Activated naive CD8-positive, alpha-beta T cell treated with anti-CD3 and anti-CD28 coated beads, Interleukin-2, amount 50 U/mL, for 24 hours (primary cell): ENCODE measurements around the gene CTRL.

ENCODE experiments used
- ATAC-seq: fragments of 150-1000 bp; cut with Tn5 transposase; one replicate; pipeline ENCODE4 v1.10.0; 2021
- DNase-seq: peaks from one replicate; pipeline ENCODE4 v3.0.0; 2021
- H3K27ac Mint-ChIP-seq: one replicate; pipeline ENCODE4 v1.8.0; 2021; ENCODE audit warnings: mild to moderate bottlenecking, mixed read lengths
- H3K27me3 Mint-ChIP-seq: one replicate; pipeline ENCODE4 v1.8.0; 2021; ENCODE audit warnings: mixed read lengths
- H3K36me3 Mint-ChIP-seq: one replicate; pipeline ENCODE4 v1.8.0; 2021; ENCODE audit warnings: low read depth, mixed read lengths
- H3K4me1 Mint-ChIP-seq: one replicate; pipeline ENCODE4 v1.8.0; 2021; ENCODE audit warnings: mixed read lengths
- H3K4me3 Mint-ChIP-seq: one replicate; pipeline ENCODE4 v1.8.0; 2021; ENCODE audit warnings: mild to moderate bottlenecking, moderate library complexity, mixed read lengths
- H3K9me3 Mint-ChIP-seq: one replicate; pipeline ENCODE4 v1.8.0; 2021; ENCODE audit warnings: mixed read lengths

The CTRL gene

GRCh38 chr16:67949645-67950044, 18.0 kb upstream of the CTRL start:
- H3K36me3 Mint-ChIP-seq = no peaks in the 10 kb centered on the region
- H3K27ac Mint-ChIP-seq = no peak overlapping the region
- no peak for ATAC-seq
- no peaks in the 10 kb centered on the region for H3K27me3 Mint-ChIP-seq
- H3K4me1 Mint-ChIP-seq = no peaks in the 10 kb centered on the region
- DNase-seq = no peak
- H3K4me3 Mint-ChIP-seq = no peak overlapping the region
- H3K9me3 Mint-ChIP-seq = no peaks in the 10 kb centered on the region

DNA sequence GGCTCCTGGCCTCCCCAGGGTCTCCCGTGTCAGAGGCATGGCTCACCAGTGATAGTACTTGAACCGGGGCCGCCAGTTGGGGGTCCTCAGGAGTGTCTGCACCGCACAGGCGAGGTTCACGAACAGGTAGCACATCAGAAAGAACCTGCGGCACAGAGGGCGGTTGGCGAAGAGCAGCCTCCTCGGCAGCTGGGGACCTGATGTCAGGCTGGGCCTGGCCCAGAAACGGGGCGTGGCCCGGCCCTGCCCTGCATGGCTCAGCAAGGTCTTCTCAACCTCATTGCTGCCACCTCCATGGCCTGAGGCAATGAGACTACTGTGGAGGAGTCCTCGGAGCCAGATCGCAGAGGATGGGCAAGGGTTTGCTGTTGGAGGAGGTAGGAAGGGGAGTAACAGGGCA, 16.4 kb upstream of the CTRL start:
- Mint-ChIP-seq H3K27me3 (no peaks in the 10 kb centered on the region), H3K27ac (no peak overlapping the region), H3K9me3 (no peaks in the 10 kb centered on the region), H3K36me3 (no peaks in the 10 kb centered on the region), H3K4me1 (no peaks in the 10 kb centered on the region), H3K4me3 (no peak overlapping the region)
- DNase-seq (no peak), ATAC-seq (no peak)

GRCh38 chr16:67946966-67947558, 15.4 kb upstream of the CTRL start:
- Mint-ChIP-seq H3K9me3 (no peaks in the 10 kb centered on the region), H3K4me3 (no peak overlapping the region), H3K4me1 (peaks cover 2% of the 10 kb centered on the region), H3K27me3 (no peaks in the 10 kb centered on the region), H3K27ac (no peak overlapping the region), H3K36me3 (peaks cover 2% of the 10 kb centered on the region)
- DNase-seq (no peak), ATAC-seq (no peak)

GRCh38 chr16:67946128-67946569, 14.5 kb upstream of the CTRL start:
- no peak for ATAC-seq
- H3K9me3 Mint-ChIP-seq = no peaks in the 10 kb centered on the region

DNA sequence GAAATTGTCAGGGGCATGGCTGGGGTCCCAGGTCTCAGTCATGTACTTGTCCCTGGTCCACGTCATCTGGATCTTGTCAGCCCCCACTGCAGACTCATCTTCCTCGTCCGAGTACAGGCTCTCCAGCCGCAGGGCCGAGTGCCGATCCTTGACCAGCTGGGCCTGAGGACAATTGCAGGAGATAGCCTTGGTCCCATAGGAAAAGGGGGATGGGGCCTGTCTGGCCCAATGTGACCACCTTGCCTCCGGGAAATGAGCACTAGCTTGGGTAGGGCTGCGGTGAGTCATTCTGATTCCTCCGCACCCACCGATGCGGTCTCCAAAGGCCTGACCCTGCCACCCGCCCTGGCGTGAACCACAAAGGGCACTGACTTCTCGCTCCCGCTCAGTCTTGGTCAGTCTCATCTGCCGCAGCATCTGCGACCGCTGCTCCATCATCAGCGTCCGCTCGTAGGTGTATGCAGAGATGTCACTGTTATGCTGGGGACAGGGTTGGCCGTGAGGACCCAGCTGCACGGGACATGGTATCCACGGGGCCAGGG, 13.8 kb upstream of the CTRL start:
- no peaks in the 10 kb centered on the region for H3K27me3 Mint-ChIP-seq
- no peak overlapping the region for H3K4me3 Mint-ChIP-seq
- H3K36me3 Mint-ChIP-seq = peaks cover 2% of the 10 kb centered on the region
- H3K27ac Mint-ChIP-seq = no peak overlapping the region
- DNase-seq (no peak), ATAC-seq (no peak)
- H3K4me1 Mint-ChIP-seq = peaks cover 8% of the 10 kb centered on the region
- no peaks in the 10 kb centered on the region for H3K9me3 Mint-ChIP-seq

More at GRCh38 chr16:67946128-67946569, 14.5 kb upstream of the CTRL start:
- peaks cover 7% of the 10 kb centered on the region for H3K4me1 Mint-ChIP-seq
- no peak overlapping the region for H3K27ac Mint-ChIP-seq
- peaks cover 2% of the 10 kb centered on the region for H3K36me3 Mint-ChIP-seq
- no peak overlapping the region for H3K4me3 Mint-ChIP-seq
- DNase-seq = no peak
- H3K27me3 Mint-ChIP-seq = no peaks in the 10 kb centered on the region

DNA sequence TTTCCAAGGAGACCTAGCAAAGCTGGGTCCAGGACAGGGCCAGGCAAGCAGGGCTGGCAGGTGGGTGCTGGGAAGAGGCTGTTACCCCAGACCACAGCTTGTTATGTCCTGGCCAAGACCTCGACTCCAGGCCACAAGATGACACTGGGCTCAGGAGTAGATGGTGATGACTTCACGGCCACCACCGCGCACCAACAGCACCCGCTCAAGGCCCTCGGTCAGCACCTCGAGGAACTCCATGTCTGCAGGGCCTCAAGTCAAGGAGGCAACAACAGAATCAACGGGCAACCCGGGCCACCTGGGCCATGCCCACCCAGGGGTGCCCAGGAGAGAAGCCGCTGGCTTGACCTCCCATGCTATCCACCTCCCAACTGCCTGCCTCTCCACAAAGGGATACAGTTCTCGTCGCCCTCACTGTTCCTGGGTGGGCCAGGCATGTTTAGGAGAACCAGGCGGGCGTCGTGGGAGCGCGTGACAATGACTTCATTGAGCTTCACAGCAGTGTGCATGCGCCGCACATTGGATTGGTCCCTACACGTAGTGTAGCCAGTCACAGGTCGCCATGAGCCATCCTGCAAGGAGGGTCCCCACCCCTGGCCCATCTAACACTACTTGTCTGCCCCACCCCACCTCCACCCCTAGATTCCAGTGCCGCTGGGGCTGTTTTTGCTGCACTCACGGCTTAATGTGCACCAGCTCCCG, 13.2 kb upstream of the CTRL start:
- Mint-ChIP-seq H3K9me3 (no peaks in the 10 kb centered on the region), H3K27me3 (no peaks in the 10 kb centered on the region)

DNA sequence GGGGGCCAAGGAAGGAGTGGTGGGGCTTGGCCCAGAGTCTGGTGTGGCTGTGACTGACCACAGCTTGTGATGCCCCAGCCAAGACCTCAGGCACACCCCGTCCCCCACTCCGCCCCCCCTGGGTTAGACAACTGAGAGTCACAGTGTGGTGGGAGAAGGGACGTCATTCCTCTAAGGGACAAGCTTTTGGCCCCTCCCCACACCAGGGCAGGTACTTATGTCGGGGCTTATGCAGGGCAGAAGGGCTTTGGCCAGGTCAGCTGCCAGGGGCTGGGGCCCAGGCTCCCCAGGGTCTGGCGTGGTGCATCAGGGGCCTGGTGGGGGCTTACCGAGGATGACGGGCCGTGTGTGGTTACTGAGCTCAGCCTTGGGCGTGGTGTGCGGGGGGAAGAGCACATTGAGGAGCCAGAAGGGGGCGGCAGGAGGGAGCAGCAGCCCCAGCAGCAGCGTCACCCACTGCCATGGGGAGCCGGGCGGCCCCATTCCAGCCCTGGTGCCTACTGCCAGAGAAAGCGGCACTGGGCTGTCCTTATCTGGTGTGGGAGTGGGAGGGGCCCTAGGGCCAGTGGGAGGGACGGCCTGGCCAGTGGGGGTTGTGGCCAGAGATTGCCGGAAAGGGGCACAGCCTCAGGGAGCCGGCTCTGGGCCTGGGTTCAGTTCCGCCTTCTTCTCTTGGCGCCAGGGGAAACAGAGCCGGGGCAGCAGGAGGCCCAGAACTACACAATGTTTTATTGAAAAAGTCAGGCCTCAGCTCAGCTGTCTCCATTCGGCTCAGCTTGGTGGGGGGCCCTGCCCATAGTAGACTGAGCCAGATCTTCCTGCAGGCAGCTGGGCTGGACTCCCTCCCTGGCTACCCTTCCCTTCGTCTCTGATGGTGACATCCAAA, 12.2 kb upstream of the CTRL start, which contains the start of gene LCAT:
TSS of gene LCAT (minus strand) at position 502 of the 886 bp plus-strand sequence. CDS start at position 483, 19 bp downstream.
- Mint-ChIP-seq H3K4me1 (peaks cover 24% of the 10 kb centered on the region), H3K36me3 (peaks cover 2% of the 10 kb centered on the region), H3K4me3 (no peak within 1 kb of the TSS), H3K27me3 (no peaks in the 10 kb centered on the region), H3K27ac (no peak within 1 kb of the TSS), H3K9me3 (no peaks in the 10 kb centered on the region)
- ATAC-seq (no peak), DNase-seq (no peak)

More for the DNA sequence above, 13.2 kb upstream of the CTRL start:
- ATAC-seq (no peak), DNase-seq (no peak)
- peaks cover 15% of the 10 kb centered on the region for H3K4me1 Mint-ChIP-seq
- H3K27ac Mint-ChIP-seq = no peak overlapping the region
- no peak overlapping the region for H3K4me3 Mint-ChIP-seq
- H3K36me3 Mint-ChIP-seq = peaks cover 2% of the 10 kb centered on the region

- no peak for ATAC-seq
Measured at GRCh38 chr16:67943256-67943618, 11.6 kb upstream of the CTRL start.

DNA sequence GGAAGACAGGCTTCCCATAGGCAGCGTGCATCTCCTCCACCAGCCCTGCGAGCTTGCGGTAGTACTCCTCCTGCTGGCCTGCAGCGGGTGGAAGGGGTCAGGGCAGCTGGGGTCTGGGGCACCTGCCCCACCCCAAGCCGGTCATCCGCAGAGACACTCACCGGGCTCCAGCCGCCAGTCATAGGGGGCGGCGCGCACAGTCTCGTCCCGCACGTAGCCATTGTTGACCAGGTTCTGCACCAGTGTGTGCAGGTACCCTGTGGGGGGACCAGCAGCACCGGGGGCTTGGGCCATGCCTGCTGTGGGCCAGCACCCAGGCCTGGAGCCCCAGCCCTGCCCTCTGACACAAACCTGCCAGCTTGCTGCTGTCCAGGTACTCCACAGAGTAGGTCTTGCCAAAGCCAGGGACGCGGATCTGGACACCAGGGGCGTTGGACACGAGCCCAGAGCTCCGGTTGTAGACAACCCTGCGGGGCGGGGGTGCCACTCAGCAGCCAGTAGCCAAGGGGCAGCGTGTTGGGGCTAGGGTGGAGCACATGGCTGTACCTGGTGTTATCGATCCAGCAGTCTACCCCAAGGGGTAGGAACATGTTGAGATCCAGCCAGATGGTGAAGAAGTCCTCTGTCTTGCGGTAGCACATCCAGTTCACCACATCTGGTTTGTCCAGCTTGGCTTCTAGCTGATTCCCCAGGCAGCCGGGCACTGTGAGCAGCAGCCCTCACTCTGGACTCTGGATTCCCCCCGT, 11.0 kb upstream of the CTRL start:
- ATAC-seq (no peak), DNase-seq (no peak)
- no peaks in the 10 kb centered on the region for H3K9me3 Mint-ChIP-seq
- no peak overlapping the region for H3K27ac Mint-ChIP-seq
- peaks cover 26% of the 10 kb centered on the region for H3K4me1 Mint-ChIP-seq
- no peaks in the 10 kb centered on the region for H3K27me3 Mint-ChIP-seq
- H3K36me3 Mint-ChIP-seq = peaks cover 2% of the 10 kb centered on the region
- no peak overlapping the region for H3K4me3 Mint-ChIP-seq

More at GRCh38 chr16:67943256-67943618, 11.6 kb upstream of the CTRL start:
- H3K36me3 Mint-ChIP-seq = peaks cover 2% of the 10 kb centered on the region
- no peaks in the 10 kb centered on the region for H3K27me3 Mint-ChIP-seq
- H3K27ac Mint-ChIP-seq = no peak overlapping the region
- DNase-seq = no peak
- H3K4me1 Mint-ChIP-seq = peaks cover 26% of the 10 kb centered on the region
- H3K9me3 Mint-ChIP-seq = no peaks in the 10 kb centered on the region
- no peak overlapping the region for H3K4me3 Mint-ChIP-seq

DNA sequence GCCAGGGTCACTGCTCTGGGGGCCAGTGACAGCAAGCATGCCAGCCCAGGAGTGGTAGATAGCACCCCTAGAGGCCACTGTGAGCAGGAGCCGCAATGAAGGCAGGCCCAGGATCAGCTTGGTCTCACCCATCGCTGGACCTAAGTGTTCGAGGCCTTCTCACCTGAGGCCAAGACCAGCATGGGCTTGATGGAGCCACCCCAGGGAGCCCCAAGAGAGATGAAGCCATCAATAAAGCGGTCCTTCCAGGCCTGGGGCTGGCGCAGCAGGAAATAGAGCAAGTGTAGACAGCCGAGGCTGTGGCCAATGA, 10.5 kb upstream of the CTRL start:
- Mint-ChIP-seq H3K27ac (no peak overlapping the region), H3K36me3 (peaks cover 4% of the 10 kb centered on the region), H3K4me1 (peaks cover 29% of the 10 kb centered on the region), H3K4me3 (no peak overlapping the region), H3K9me3 (no peaks in the 10 kb centered on the region), H3K27me3 (no peaks in the 10 kb centered on the region)
- DNase-seq = peak; percentile 42
- ATAC-seq = peak; percentile 30

DNA sequence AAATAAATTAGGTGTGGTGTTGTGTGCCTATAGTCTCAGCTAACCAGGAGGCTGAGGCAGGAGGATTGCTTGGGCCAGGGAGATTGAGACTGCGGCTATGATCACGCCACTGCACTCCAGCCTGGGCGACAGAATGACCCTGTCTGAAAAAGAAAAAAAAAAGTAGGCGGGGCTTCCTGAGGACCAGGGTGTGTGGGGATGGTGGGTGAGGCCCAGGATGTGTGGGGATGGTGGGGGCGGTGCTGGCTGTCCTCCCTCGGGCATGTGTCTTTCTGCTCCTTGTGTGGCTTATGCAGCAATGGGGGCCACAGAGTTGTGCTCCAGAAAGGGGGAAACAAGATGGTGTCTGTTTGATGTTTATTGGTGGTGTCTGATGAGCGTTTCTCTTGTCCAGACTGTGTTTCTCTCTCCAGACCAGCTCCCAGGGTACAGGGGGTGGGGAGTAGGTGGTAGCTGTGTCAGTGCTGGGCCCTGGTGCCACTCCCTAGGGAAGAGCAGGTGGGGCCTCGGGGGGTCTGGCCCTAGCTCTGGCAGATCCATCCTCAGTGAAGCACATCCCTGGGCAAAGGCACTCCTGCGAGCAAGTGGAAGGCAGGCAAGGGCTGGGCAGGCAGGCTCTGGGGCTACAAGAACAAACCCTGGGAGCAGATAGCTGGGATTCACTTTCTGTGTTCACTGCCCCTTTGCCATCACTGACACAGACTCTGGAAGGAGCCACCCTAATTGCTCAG, 10.0 kb upstream of the CTRL start:
- no peak for ATAC-seq
- no peak overlapping the region for H3K4me3 Mint-ChIP-seq
- peak overlapping the region; percentile 60 for H3K27ac Mint-ChIP-seq

DNA sequence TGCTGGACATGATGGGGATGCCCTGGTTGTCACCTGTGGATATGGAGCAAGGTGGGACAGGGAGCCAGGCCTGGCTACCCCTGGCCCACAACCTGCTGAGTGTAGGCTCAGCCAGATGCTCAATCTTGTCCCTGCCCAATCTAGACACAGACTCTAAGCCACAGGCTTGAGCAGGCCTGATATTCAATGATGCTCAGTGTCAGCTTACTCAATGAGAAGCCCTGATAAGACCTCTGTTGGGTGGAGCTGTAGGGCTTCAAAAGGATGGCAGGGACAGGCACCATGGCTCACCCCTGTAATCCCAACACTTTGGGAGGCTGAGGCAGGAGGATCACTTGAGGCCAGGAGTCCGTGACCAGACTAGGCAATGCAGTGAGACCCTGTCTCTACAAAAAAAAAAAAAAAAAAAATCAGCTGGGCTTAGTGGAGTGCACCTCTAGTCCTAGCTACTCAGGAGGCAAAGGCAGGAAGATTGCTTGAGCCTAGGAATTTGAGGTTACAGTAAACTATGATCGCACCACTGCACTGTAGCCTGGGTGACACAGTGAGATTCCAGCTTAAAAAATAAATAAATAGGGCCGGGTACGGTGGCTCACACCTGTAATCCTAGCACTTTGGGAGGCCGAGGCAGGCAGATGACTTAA, 8.9 kb upstream of the CTRL start:
- peaks cover 34% of the 10 kb centered on the region for H3K4me1 Mint-ChIP-seq
- peaks cover 17% of the 10 kb centered on the region for H3K36me3 Mint-ChIP-seq
- H3K27ac Mint-ChIP-seq = peak overlapping the region; percentile 78
- ATAC-seq (no peak), DNase-seq (no peak)
- no peaks in the 10 kb centered on the region for H3K27me3 Mint-ChIP-seq
- peak overlapping the region; percentile 29 for H3K4me3 Mint-ChIP-seq
- H3K9me3 Mint-ChIP-seq = no peaks in the 10 kb centered on the region

More for the DNA sequence above, 10.0 kb upstream of the CTRL start:
- no peak for DNase-seq
- H3K36me3 Mint-ChIP-seq = peaks cover 7% of the 10 kb centered on the region
- H3K4me1 Mint-ChIP-seq = peaks cover 34% of the 10 kb centered on the region
- H3K27me3 Mint-ChIP-seq = no peaks in the 10 kb centered on the region
- no peaks in the 10 kb centered on the region for H3K9me3 Mint-ChIP-seq
